ENCODE measurements around the gene ESD.

Gene ESD

GRCh38 chr13:46739447-46740098 lies 57.4 kb downstream of the ESD start:
- TF ChIP-seq, protein P1, sequence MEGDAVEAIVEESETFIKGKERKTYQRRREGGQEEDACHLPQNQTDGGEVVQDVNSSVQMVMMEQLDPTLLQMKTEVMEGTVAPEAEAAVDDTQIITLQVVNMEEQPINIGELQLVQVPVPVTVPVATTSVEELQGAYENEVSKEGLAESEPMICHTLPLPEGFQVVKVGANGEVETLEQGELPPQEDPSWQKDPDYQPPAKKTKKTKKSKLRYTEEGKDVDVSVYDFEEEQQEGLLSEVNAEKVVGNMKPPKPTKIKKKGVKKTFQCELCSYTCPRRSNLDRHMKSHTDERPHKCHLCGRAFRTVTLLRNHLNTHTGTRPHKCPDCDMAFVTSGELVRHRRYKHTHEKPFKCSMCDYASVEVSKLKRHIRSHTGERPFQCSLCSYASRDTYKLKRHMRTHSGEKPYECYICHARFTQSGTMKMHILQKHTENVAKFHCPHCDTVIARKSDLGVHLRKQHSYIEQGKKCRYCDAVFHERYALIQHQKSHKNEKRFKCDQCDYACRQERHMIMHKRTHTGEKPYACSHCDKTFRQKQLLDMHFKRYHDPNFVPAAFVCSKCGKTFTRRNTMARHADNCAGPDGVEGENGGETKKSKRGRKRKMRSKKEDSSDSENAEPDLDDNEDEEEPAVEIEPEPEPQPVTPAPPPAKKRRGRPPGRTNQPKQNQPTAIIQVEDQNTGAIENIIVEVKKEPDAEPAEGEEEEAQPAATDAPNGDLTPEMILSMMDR (IDR thresholded peaks at IDR 0.05; ENCODE audit: low read depth, low read length, poor library complexity, severe bottlenecking), result no peak
- Histone ChIP-seq H3K9me2 (replicated peaks; ENCODE audit: control insufficient read depth, low read length) (no peaks in the 10 kb centered on the region), H3K27me3 (ENCODE audit: control insufficient read depth, low read length) (no peaks in the 10 kb centered on the region), H3K4me2 (ENCODE audit: low read length) (no peak overlapping the region), H3F3A (ENCODE audit: control insufficient read depth, insufficient read depth) (no peaks in the 10 kb centered on the region), H3K9me3 (ENCODE audit: control insufficient read depth, insufficient read depth, low read length) (no peaks in the 10 kb centered on the region), H3K79me2 (ENCODE audit: control insufficient read depth, low read length) (no peaks in the 10 kb centered on the region), H4K20me1 (ENCODE audit: control insufficient read depth, insufficient read depth, low read depth, low read length) (no peaks in the 10 kb centered on the region), H3K27ac (ENCODE audit: low read depth, low read length) (no peak overlapping the region), H3K4me1 (ENCODE audit: control insufficient read depth, low read length) (no peaks in the 10 kb centered on the region), H3K36me3 (ENCODE audit: control insufficient read depth, low read length) (peaks cover 23% of the 10 kb centered on the region), H3K4me3 (ENCODE audit: low read length) (no peak overlapping the region)

GRCh38 chr13:46738766-46739165 lies 58.2 kb downstream of the ESD start:
- Histone ChIP-seq H3K9me3 (ENCODE audit: control insufficient read depth, insufficient read depth, low read length) (no peaks in the 10 kb centered on the region), H3K27ac (ENCODE audit: low read depth, low read length) (no peak overlapping the region), H3K4me2 (ENCODE audit: low read length) (no peak overlapping the region), H3K9me2 (replicated peaks; ENCODE audit: control insufficient read depth, low read length) (no peaks in the 10 kb centered on the region), H3F3A (ENCODE audit: control insufficient read depth, insufficient read depth) (no peaks in the 10 kb centered on the region), H3K27me3 (ENCODE audit: control insufficient read depth, low read length) (no peaks in the 10 kb centered on the region), H3K79me2 (ENCODE audit: control insufficient read depth, low read length) (no peaks in the 10 kb centered on the region), H3K36me3 (ENCODE audit: control insufficient read depth, low read length) (peaks cover 27% of the 10 kb centered on the region), H3K4me3 (ENCODE audit: low read length) (no peak overlapping the region), H4K20me1 (ENCODE audit: control insufficient read depth, insufficient read depth, low read depth, low read length) (no peaks in the 10 kb centered on the region), H3K4me1 (ENCODE audit: control insufficient read depth, low read length) (no peaks in the 10 kb centered on the region)
- TF ChIP-seq, protein P1 (IDR thresholded peaks at IDR 0.05; ENCODE audit: low read depth, low read length, poor library complexity, severe bottlenecking), result no peak
- TF ChIP-seq EZH2phosphoT487 (IDR thresholded peaks at IDR 0.05; ENCODE audit: borderline replicate concordance, low read length), result no peak

DNA sequence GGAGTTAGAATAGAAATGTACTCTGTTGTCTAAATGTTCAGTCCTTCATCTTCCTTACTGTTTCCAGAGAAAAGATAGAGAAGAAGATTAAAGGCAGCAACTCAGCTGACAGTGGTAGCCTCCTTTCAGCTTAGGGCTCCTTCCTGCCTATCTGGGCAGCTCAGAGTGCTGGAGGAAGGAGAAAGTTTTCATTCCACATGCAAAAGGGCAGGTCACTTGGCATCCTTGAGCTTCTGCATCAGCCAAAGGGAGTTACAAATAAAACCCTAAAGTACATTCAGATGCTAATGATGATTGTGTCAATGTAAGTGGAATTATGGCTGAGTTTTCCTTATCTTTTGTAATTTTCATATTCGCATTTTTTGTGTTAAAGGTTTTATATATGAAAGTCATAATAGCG lies 58.9 kb downstream of the ESD start:
- Histone ChIP-seq H3K4me2 (ENCODE audit: low read length) (no peak overlapping the region), H3K4me1 (ENCODE audit: control insufficient read depth, low read length) (no peaks in the 10 kb centered on the region), H3K27ac (ENCODE audit: low read depth, low read length) (no peak overlapping the region), H3K4me3 (ENCODE audit: low read length) (no peak overlapping the region), H3F3A (ENCODE audit: control insufficient read depth, insufficient read depth) (no peaks in the 10 kb centered on the region), H3K79me2 (ENCODE audit: control insufficient read depth, low read length) (no peaks in the 10 kb centered on the region), H3K36me3 (ENCODE audit: control insufficient read depth, low read length) (peaks cover 32% of the 10 kb centered on the region), H3K9me3 (ENCODE audit: control insufficient read depth, insufficient read depth, low read length) (no peaks in the 10 kb centered on the region), H3K9me2 (replicated peaks; ENCODE audit: control insufficient read depth, low read length) (no peaks in the 10 kb centered on the region), H4K20me1 (ENCODE audit: control insufficient read depth, insufficient read depth, low read depth, low read length) (no peaks in the 10 kb centered on the region), H3K27me3 (ENCODE audit: control insufficient read depth, low read length) (no peaks in the 10 kb centered on the region)
- TF ChIP-seq EZH2phosphoT487 (IDR thresholded peaks at IDR 0.05; ENCODE audit: borderline replicate concordance, low read length), result no peak
- TF ChIP-seq, protein P1 (IDR thresholded peaks at IDR 0.05; ENCODE audit: low read depth, low read length, poor library complexity, severe bottlenecking), result no peak
